Fibroblast of peridontal ligament (primary cell): ENCODE data around the gene TCAF2.
"Not testable (repeated sequence)": the region's sequence is repeated elsewhere in the genome, so short reads cannot be mapped to it uniquely, and the experiment has no call there.

ENCODE experiments used
- DNase-seq: peaks from one replicate; pipeline ENCODE4 v3.0.0-alpha.2; 2010; ENCODE audit errors: extremely low read depth

TCAF2 gene

GRCh38 chr7:143620646-143621045, at the start of gene TCAF2:
Gene TCAF2, plus strand, starts transcription at chr7:143620974.
- not testable (repeated sequence) for DNase-seq

- DNase-seq: not testable (repeated sequence)
These were observed 49.3 kb upstream of the TCAF2 start, which contains the start of gene CTAGE15 for GRCh38 chr7:143571501-143571900. Gene CTAGE15, plus strand, starts transcription at chr7:143571801. Its CDS starts 17 bp downstream, at chr7:143571818.

DNA sequence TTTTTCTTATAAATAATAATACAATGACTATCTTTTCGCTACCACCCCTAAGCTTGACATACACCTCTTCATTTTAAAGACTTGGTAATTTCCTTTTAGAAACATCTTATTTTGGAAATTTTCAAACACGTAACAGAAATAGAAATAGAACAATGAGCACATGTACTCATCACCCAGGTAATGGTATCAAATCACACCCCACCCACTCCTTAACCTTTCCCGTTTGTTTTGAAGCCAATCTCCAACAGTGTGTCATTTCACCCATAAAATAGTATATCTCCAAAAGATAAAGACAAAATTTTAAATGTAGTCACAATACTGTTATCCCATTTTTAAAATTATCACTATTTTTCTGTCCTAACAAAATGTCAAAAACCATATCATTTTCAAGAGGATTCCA, 32.6 kb upstream of the TCAF2 start:
- DNase-seq: not testable (repeated sequence)

GRCh38 chr7:143589897-143590296, 30.9 kb upstream of the TCAF2 start:
- DNase-seq: not testable (repeated sequence)

DNA sequence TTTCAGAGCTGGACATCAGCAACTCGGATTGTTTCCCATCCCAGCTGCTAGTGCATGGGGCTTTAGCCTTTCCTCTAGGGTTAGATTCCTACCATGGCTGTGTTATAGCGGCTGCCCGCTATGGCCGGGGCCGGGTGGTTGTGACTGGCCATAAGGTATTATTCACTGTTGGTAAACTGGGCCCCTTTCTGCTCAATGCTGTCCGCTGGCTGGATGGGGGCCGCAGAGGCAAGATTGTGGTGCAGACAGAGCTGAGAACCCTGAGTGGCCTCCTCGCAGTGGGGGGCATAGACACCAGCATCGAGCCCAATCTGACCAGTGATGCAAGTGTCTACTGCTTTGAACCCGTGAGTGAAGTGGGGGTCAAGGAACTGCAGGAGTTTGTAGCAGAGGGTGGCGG, 22.7 kb upstream of the TCAF2 start:
- not testable (repeated sequence) for DNase-seq

GRCh38 chr7:143603549-143603948, 17.2 kb upstream of the TCAF2 start:
- DNase-seq: not testable (repeated sequence)

- DNase-seq: not testable (repeated sequence)
These were observed 14.7 kb upstream of the TCAF2 start for GRCh38 chr7:143606088-143606487.

DNA sequence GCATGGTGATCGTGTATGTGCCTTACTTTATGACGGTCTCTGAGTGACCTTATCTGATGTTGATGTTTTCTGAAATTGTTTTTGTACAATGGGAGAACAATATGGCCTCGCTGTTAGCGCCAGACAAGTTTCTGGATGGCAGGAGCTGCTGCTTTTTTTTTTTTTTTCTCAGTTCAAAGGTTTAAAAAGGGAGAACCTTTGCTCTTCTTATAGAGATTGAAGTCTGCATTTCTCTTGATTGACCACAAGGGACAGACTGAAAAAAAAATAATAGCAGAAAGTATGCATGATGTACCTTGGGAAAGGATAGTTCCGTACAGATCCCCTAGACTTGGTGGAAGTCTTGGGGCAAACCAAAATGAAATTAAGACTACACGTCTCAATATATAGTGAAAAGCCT, 5.2 kb upstream of the TCAF2 start:
- not testable (repeated sequence) for DNase-seq

- DNase-seq: not testable (repeated sequence)
These were observed 3.6 kb upstream of the TCAF2 start for GRCh38 chr7:143617204-143617603.

DNA sequence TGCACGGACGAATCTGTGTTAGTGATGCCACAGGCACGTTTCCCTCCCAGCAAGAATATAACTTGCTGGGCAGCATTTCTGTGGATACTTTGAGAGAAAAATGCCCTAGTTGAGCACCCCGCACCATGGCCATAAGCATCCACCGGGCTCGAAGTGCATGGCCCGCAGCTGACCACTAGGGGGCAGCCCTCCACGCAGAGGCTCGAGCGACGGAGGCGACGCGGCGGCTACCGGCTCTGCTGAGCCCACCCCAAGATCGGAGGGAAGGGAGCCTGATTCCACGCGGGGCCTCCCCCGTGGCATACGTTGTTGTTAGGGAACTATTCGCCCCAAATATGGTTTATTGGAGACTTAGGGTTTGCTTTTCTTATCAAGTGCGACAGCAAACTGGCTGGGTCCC, 716 bp upstream of the TCAF2 start:
- DNase-seq: not testable (repeated sequence)

GRCh38 chr7:143621175-143621574, 401 bp downstream of the TCAF2 start:
- DNase-seq: not testable (repeated sequence)

GRCh38 chr7:143622130-143622529, 1.4 kb downstream of the TCAF2 start:
- not testable (repeated sequence) for DNase-seq

GRCh38 chr7:143630653-143631052, 9.9 kb downstream of the TCAF2 start:
- not testable (repeated sequence) for DNase-seq

GRCh38 chr7:143632506-143632905, 11.7 kb downstream of the TCAF2 start:
- DNase-seq: not testable (repeated sequence)

DNA sequence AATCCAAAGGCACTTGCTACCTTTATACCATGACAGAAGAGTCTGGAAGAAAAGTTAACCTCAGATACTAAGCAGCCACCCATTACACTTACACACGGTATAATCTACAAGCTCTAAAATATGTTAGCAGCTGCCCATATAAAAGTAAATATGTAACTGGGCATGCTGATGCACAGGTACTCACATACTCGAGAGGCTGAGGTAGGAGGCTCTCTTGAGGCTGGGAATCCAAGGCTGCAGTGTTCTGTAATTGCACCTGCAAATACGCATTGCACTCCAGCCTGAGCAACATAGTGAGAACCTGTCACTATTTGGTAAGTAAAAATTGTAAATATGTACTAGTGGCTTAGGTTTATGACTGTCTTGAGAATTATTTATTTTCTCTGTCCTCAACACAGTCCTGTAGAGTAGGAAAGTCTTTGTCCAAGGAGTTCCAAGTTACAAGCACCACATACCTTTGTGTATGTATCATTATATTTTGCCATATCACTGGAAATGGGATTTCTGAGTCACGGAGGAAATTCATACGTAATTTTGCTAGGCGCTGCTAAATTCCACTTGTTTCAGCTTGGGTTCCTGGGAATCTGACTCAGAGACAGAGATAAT, 12.3 kb downstream of the TCAF2 start:
- DNase-seq: not testable (repeated sequence)

DNA sequence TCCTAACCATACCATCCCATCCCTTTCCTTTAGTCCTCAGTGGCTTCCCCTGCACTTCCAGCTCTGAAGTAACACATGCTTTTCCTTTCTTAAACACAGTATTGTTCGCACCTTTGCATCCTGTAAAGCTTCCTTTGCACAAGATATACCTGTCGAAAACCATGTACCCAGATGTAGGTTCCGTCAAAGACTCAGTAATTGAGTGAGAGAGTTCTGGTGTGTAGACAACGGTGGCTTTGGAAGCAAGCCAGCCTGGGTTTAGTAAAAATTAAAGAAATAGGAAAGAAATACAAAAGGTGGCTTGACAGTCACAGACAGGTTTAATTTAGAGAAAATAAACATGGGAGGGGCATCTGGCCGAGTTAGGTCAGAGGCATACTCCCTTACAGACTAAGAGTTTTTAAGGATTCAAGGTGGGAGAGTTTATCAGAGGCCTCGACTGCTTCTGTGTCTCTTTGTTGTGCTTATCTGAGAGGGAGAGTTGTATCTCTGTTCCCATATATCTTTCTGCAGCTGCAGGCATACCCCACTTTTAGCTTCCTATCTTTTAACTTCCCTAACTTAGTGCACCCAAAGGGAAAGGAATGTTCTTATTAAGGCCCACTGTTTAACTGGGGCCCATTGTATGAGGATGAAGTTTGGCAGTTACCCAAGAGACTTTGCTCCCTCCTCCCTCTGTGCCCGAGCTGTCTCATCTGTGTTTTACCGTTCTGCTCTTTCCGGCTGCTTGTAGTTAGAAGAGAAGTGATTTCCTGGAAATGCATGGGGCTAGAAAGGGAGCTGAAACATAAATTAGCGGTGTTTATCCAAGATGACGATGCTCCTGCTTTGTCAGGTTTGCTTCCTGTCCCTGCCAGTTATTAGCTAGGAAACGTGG, 14.8 kb downstream of the TCAF2 start:
- DNase-seq: not testable (repeated sequence)

DNA sequence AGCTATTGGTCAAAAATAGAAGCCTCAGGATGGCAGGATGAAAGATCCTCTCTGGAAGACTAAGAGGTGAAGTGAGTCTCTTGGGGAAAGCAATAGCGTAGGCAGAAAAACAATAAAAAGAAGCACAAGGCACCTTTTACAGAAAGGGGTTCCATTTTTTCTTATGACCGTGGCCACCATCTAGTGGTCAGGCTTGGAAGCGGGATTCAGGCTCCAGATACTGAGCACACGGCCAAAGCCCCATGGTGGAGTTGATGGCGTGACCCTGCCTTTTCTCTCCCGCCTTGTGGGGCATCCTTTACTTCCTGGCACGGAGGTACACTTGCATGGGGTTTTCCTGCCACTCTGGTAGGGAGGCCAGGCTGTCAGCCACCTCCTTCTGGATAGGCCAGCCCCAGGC, 18.6 kb downstream of the TCAF2 start:
- DNase-seq: not testable (repeated sequence)

GRCh38 chr7:143640528-143641189, 19.9 kb downstream of the TCAF2 start:
- DNase-seq: not testable (repeated sequence)

- not testable (repeated sequence) for DNase-seq
These were observed 25.8 kb downstream of the TCAF2 start for GRCh38 chr7:143646598-143646997.

DNA sequence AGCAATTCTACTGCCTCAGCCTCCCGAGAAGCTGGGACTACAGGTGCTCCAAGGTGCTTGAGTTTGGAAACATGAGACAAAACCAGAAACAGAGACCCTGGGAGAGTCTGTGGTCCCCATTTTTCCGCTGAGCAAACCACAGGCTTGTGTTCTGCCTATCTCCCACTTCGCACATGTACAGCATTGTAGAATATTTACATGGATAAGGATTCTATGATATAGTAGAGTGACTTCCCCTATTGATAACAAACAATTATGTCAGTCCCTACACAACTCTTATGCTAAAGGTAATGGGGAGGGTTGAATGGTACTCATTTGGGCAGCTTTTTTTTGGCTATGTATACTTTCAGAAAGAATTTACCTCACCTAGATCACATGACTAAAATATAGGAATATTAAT, 29.1 kb downstream of the TCAF2 start:
- not testable (repeated sequence) for DNase-seq

GRCh38 chr7:143650447-143650846, 29.7 kb downstream of the TCAF2 start:
- not testable (repeated sequence) for DNase-seq
